Stimulated activated naive CD8-positive, alpha-beta T cell treated with anti-CD3 and anti-CD28 coated beads, Interleukin-15, Interleukin-2, amounts not matched to agents 100 ng/mL and 50 ng/mL, for 24 hours (primary cell): ENCODE data around the gene CDH4.

ENCODE experiments used
- H3K27ac Mint-ChIP-seq: one replicate; pipeline ENCODE4 v1.8.0; 2021; ENCODE audit warnings: mild to moderate bottlenecking, mixed read lengths
- H3K27me3 Mint-ChIP-seq: one replicate; pipeline ENCODE4 v1.8.0; 2021; ENCODE audit warnings: mixed read lengths
- H3K36me3 Mint-ChIP-seq: one replicate; pipeline ENCODE4 v1.8.0; 2021; ENCODE audit warnings: low read depth, mixed read lengths
- H3K4me1 Mint-ChIP-seq: one replicate; pipeline ENCODE4 v1.8.0; 2021; ENCODE audit warnings: low read depth, mixed read lengths
- H3K4me3 Mint-ChIP-seq: one replicate; pipeline ENCODE4 v1.8.0; 2021; ENCODE audit warnings: mild to moderate bottlenecking, mixed read lengths
- H3K9me3 Mint-ChIP-seq: one replicate; pipeline ENCODE4 v1.8.0; 2021; ENCODE audit warnings: mixed read lengths

CDH4 gene

DNA sequence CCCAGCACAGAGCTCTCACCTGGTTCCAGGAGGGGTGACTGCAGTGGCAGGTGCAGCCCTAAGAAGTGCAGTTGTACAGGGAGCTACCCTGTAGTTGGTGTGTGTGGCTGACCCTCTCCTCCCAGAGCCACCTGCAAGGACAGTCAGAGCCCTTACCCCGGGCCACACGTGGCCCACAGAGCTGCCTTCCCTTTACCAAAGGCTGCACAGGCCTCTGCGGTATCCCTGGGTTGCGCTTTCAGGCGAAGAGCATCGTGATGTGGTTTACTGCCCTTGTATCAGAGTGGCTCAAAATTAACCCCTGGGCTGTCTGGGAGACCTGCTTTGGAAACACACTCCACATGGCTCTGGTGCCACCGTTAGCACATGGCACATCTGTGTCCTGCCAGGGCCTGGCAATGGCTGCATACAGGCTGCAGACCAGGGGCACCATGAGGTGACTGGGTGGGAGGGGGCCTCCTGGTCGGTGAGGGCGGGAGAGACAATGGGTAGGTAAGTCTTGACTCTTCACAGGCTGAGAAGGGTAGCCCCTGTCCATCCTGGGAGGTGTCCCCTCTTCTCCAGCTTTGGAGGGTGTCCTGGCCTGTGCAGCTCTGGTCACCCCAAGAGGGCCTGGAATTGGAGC, 81.5 kb downstream of the CDH4 start:
- no peak overlapping the region for H3K27ac Mint-ChIP-seq
- no peaks in the 10 kb centered on the region for H3K4me1 Mint-ChIP-seq
- H3K36me3 Mint-ChIP-seq = no peaks in the 10 kb centered on the region
- H3K27me3 Mint-ChIP-seq = no peaks in the 10 kb centered on the region
- no peaks in the 10 kb centered on the region for H3K9me3 Mint-ChIP-seq
- H3K4me3 Mint-ChIP-seq = no peak overlapping the region

GRCh38 chr20:61340157-61340556, 88.1 kb downstream of the CDH4 start:
- no peak overlapping the region for H3K4me3 Mint-ChIP-seq
- no peak overlapping the region for H3K27ac Mint-ChIP-seq
- no peaks in the 10 kb centered on the region for H3K9me3 Mint-ChIP-seq
- no peaks in the 10 kb centered on the region for H3K4me1 Mint-ChIP-seq
- H3K36me3 Mint-ChIP-seq = no peaks in the 10 kb centered on the region
- H3K27me3 Mint-ChIP-seq = no peaks in the 10 kb centered on the region

GRCh38 chr20:61341605-61342004, 89.5 kb downstream of the CDH4 start:
- no peak overlapping the region for H3K4me3 Mint-ChIP-seq
- no peaks in the 10 kb centered on the region for H3K9me3 Mint-ChIP-seq
- no peaks in the 10 kb centered on the region for H3K27me3 Mint-ChIP-seq
- no peaks in the 10 kb centered on the region for H3K4me1 Mint-ChIP-seq
- H3K36me3 Mint-ChIP-seq = no peaks in the 10 kb centered on the region
- no peak overlapping the region for H3K27ac Mint-ChIP-seq

- peaks cover 13% of the 10 kb centered on the region for H3K9me3 Mint-ChIP-seq
- no peak overlapping the region for H3K27ac Mint-ChIP-seq
- H3K4me1 Mint-ChIP-seq = no peaks in the 10 kb centered on the region
- no peaks in the 10 kb centered on the region for H3K27me3 Mint-ChIP-seq
- H3K36me3 Mint-ChIP-seq = no peaks in the 10 kb centered on the region
- H3K4me3 Mint-ChIP-seq = no peak overlapping the region
Observed at GRCh38 chr20:61343934-61344333, 91.9 kb downstream of the CDH4 start.

DNA sequence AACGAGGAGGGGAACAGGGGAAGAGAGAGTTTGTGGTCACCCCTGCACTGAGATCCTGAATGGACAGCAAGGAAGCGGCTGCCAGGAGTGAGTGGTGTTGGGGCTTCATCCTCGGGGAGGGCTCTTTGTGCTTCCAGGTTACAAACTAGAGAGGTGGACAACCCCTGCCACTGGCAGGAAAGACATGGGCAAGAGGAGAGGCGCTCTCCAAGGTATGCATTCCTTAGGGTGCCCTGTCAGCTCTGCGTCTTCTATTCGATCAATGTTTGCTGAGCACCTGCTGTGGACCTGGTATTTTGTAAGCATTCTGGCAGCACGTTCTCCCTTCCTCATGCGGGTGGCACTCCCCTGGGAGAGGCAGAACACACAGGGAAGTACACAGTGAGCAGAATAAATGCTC, 93.6 kb downstream of the CDH4 start:
- Mint-ChIP-seq H3K27me3 (no peaks in the 10 kb centered on the region), H3K4me3 (no peak overlapping the region), H3K4me1 (no peaks in the 10 kb centered on the region), H3K36me3 (no peaks in the 10 kb centered on the region), H3K27ac (no peak overlapping the region), H3K9me3 (peaks cover 13% of the 10 kb centered on the region)

GRCh38 chr20:61346996-61347395, 94.9 kb downstream of the CDH4 start:
- Mint-ChIP-seq H3K27me3 (no peaks in the 10 kb centered on the region), H3K9me3 (peaks cover 13% of the 10 kb centered on the region), H3K36me3 (no peaks in the 10 kb centered on the region), H3K27ac (no peak overlapping the region), H3K4me1 (no peaks in the 10 kb centered on the region), H3K4me3 (no peak overlapping the region)

DNA sequence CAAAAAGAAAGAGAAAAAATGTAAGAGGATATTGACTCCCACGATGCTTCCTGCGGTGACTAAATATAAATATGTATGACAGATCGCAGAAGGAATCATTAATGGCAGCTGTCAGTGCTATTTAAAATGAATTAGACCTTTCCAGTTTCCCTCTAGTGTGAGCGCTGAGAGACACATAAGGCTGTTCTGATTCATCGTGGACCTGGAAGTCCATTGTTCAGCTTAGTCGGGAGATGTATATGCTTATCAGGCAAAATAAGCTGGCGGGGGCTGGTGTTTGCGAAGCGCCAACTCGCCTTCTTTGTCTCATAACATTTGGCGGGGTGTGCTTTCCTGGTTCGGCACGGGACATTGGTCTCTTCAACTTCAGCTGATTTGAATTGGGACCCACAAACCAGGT, 95.4 kb downstream of the CDH4 start:
- Mint-ChIP-seq H3K9me3 (peaks cover 13% of the 10 kb centered on the region), H3K27ac (no peak overlapping the region), H3K4me1 (no peaks in the 10 kb centered on the region), H3K4me3 (no peak overlapping the region), H3K27me3 (no peaks in the 10 kb centered on the region), H3K36me3 (no peaks in the 10 kb centered on the region)

DNA sequence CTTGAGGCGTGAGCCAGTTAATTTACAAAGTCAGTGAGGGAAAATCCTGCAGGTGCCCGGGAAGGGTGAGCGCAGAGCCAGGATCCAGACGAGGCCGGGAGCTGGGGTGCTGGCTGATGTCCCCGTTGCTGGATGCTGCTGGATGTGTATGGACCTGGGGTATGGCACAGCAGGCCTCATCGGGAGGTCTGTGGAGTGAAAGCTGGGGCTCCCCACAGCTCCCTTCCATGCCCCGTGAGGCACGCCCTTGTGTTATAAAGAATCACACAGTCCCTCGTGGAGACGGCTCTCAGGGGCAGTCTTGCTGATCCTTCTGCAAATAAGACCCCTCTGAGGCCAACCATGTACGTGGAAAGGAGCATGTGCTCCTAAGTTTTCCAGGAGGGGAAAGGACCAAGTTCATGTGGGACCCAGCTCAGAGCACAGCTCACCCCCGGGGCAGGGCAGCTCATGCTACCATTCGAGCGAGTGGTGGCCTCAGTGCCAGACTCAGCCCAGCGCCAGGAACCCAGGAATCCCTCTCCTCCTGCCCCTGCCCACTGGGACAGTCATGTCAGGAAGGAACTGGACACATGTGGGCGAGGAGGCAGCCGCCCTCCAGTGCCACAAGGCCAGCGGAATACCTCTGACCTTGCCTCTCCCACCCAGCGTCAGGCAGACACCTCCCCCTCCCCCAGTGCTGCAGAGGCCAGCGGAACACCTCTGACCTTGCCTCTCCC, 97.5 kb downstream of the CDH4 start:
- H3K9me3 Mint-ChIP-seq = peaks cover 13% of the 10 kb centered on the region
- no peak overlapping the region for H3K4me3 Mint-ChIP-seq
- no peak overlapping the region for H3K27ac Mint-ChIP-seq
- no peaks in the 10 kb centered on the region for H3K27me3 Mint-ChIP-seq
- no peaks in the 10 kb centered on the region for H3K36me3 Mint-ChIP-seq
- H3K4me1 Mint-ChIP-seq = no peaks in the 10 kb centered on the region

- Mint-ChIP-seq H3K27me3 (no peaks in the 10 kb centered on the region), H3K36me3 (no peaks in the 10 kb centered on the region), H3K4me3 (no peak overlapping the region), H3K27ac (no peak overlapping the region), H3K4me1 (no peaks in the 10 kb centered on the region), H3K9me3 (peaks cover 13% of the 10 kb centered on the region)
Observed at GRCh38 chr20:61350500-61351250, 98.6 kb downstream of the CDH4 start.

DNA sequence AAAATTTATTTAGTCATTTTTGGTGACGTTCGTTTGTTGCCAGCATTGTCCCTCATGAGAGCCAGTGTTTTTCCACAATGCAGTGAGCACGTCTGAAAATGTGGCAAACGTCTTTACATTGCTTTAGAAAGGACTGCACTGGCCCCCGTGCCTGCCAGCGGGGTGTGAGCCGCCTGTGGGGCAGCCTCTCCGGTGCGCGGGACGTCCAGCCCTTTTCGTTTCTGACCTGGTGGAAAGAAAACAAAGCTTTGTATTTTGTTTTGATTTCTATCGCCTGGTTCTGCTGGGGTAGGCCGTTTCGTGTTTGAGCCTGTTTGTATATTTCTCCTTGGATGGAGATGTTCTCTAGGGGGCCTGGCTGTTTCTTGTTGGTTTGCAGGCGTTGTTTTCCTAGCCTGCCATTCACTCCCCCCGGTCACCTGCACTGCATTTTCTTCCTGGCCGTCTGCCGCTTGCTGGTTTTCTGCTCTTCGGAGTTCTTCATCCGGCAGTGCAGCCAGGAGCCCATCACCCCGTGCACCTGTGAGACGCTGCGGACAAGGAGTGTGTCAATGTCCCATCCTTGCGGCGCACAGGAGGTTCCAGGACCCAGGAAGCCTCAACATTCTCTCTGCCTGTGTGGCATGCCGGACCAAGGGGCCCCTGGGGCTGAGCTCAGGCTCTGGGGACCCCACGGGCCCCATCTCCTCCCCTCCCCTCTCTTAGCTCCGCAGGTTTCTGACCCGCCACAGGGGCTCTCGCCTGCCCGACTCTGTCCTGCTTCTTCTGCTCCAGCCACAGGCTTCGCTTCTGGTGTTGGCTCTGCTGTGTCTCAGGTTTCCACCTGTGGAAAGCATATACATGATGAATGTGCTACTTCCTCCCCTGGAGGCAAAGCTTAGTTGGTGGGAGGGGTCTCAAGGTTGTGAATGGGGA, 100.5 kb downstream of the CDH4 start:
- Mint-ChIP-seq H3K4me1 (no peaks in the 10 kb centered on the region), H3K9me3 (peaks cover 5% of the 10 kb centered on the region), H3K27me3 (no peaks in the 10 kb centered on the region), H3K36me3 (no peaks in the 10 kb centered on the region), H3K27ac (no peak overlapping the region), H3K4me3 (no peak overlapping the region)

DNA sequence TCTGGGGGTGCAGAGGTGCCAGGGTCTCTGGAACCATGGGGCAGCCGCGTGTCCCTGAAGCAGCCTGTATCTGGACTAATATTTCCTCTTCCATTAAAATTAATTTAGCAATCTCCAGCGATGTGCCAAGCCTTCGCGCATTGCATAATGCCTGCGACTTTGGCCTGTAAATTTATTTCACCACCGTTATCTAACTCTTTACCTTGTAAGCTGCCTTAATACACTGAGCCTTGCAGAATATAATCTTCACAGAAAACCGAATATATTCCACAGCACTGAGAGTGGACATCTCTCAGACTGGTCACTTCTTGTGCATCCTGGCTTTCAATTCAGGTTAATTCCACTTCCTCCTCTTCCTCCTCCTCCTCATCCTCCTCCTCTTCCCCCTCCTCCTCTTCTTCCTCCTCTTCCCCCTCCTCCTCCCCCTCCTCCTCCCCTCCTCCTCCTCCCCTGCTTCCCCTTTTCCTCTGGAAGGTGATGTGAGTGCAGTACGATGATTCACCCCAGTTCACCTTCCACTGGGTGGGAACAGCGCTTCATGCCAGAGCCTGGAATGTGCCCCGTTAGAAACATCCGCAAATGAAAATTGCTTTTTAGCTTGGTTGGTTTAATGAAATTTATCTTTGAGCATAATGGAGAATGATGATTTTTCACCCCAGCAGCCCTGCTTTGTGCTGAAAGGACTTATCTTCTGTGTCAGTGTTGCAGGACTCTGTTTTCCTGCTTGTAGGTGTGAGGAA, 101.4 kb downstream of the CDH4 start:
- Mint-ChIP-seq H3K4me3 (no peak overlapping the region), H3K27me3 (no peaks in the 10 kb centered on the region), H3K4me1 (no peaks in the 10 kb centered on the region), H3K9me3 (no peaks in the 10 kb centered on the region), H3K27ac (no peak overlapping the region), H3K36me3 (no peaks in the 10 kb centered on the region)

DNA sequence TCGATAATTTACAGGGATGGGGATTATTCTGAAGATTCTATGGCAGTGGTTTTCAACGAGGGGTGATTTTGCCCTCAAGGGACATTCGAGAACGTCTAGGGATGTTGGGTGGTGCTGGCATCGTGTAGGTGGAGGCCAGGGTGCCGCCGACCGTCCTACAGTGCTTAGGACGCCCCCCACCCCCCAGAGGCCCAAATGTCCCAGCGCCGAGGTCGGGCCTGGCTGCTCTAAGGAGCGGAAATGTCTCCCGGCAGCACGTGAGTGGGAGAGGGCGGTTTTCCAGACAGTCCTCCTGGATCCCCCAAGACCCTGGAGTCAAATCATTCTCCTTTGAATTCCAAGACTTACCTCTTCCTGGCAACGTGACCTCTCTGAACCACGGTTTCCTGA, 101.9 kb downstream of the CDH4 start:
- H3K9me3 Mint-ChIP-seq = no peaks in the 10 kb centered on the region
- H3K36me3 Mint-ChIP-seq = no peaks in the 10 kb centered on the region
- no peak overlapping the region for H3K27ac Mint-ChIP-seq
- no peaks in the 10 kb centered on the region for H3K4me1 Mint-ChIP-seq
- no peaks in the 10 kb centered on the region for H3K27me3 Mint-ChIP-seq
- no peak overlapping the region for H3K4me3 Mint-ChIP-seq

GRCh38 chr20:61354501-61354900, 102.4 kb downstream of the CDH4 start:
- H3K27ac Mint-ChIP-seq = no peak overlapping the region
- no peaks in the 10 kb centered on the region for H3K9me3 Mint-ChIP-seq
- no peaks in the 10 kb centered on the region for H3K36me3 Mint-ChIP-seq
- no peak overlapping the region for H3K4me3 Mint-ChIP-seq
- H3K27me3 Mint-ChIP-seq = no peaks in the 10 kb centered on the region
- H3K4me1 Mint-ChIP-seq = no peaks in the 10 kb centered on the region

- Mint-ChIP-seq H3K27me3 (no peaks in the 10 kb centered on the region), H3K27ac (no peak overlapping the region), H3K9me3 (no peaks in the 10 kb centered on the region), H3K4me3 (no peak overlapping the region), H3K36me3 (no peaks in the 10 kb centered on the region), H3K4me1 (no peaks in the 10 kb centered on the region)
Observed at GRCh38 chr20:61354901-61355495, 102.9 kb downstream of the CDH4 start.
